NOMO-1 treated with DMSO at 0.1 percent for 48 hours (cell line): ENCODE data around the gene PHF2.

Source experiments
- DNase-seq: peaks from one replicate; lab custom pipeline; 2025; ENCODE audit not compliant: unreplicated experiment; lab: John Stamatoyannopoulos, UW

The PHF2 gene

GRCh38 chr9:93648836-93649235 lies 72.5 kb downstream of the PHF2 start:
- no peak for DNase-seq

GRCh38 chr9:93649610-93650261 lies 73.4 kb downstream of the PHF2 start:
- DNase-seq = no peak

GRCh38 chr9:93650448-93650847 lies 74.1 kb downstream of the PHF2 start:
- no peak for DNase-seq

GRCh38 chr9:93651521-93651950 lies 75.2 kb downstream of the PHF2 start:
- no peak for DNase-seq

GRCh38 chr9:93652604-93653592 lies 76.5 kb downstream of the PHF2 start:
- DNase-seq = no peak

GRCh38 chr9:93653760-93654159 lies 77.4 kb downstream of the PHF2 start:
- DNase-seq = no peak

GRCh38 chr9:93654351-93654961 lies 78.1 kb downstream of the PHF2 start:
- no peak for DNase-seq

- no peak for DNase-seq
Observed at GRCh38 chr9:93655621-93656425, 79.4 kb downstream of the PHF2 start.

- no peak for DNase-seq
Observed at GRCh38 chr9:93656426-93657239, 80.2 kb downstream of the PHF2 start.

- no peak for DNase-seq
Observed at GRCh38 chr9:93657331-93658111, 81.1 kb downstream of the PHF2 start.

- no peak for DNase-seq
Observed at GRCh38 chr9:93658184-93658925, 82.0 kb downstream of the PHF2 start.

- DNase-seq = no peak
Observed at GRCh38 chr9:93659044-93659836, 82.9 kb downstream of the PHF2 start.

GRCh38 chr9:93659837-93660177 lies 83.4 kb downstream of the PHF2 start:
- no peak for DNase-seq

GRCh38 chr9:93660352-93661046 lies 84.1 kb downstream of the PHF2 start:
- DNase-seq = no peak

GRCh38 chr9:93661591-93661990 lies 85.2 kb downstream of the PHF2 start:
- DNase-seq = no peak

GRCh38 chr9:93662016-93662638 lies 85.7 kb downstream of the PHF2 start:
- DNase-seq = no peak
